ENCODE results near the gene IL19.

IL19 gene

GRCh38 chr1:206866062-206866461, 95.5 kb downstream of the IL19 start:
- no peak for DNase-seq

- DNase-seq = no peak
Measured at GRCh38 chr1:206867239-206867638, 96.7 kb downstream of the IL19 start.

GRCh38 chr1:206867716-206868115, 97.1 kb downstream of the IL19 start:
- DNase-seq = no peak

- DNase-seq = peak; percentile 28
Measured at GRCh38 chr1:206868264-206868663, 97.7 kb downstream of the IL19 start.

- DNase-seq = no peak
Measured at GRCh38 chr1:206872139-206872538, 101.6 kb downstream of the IL19 start.

- DNase-seq = no peak
Measured at GRCh38 chr1:206873603-206874188, 103.1 kb downstream of the IL19 start.

- DNase-seq = no peak
Measured at GRCh38 chr1:206875752-206876377, 105.3 kb downstream of the IL19 start.

GRCh38 chr1:206878456-206878855, 107.9 kb downstream of the IL19 start:
- peak; percentile 32 for DNase-seq

- DNase-seq = no peak
Measured at GRCh38 chr1:206880314-206880713, 109.7 kb downstream of the IL19 start.

- DNase-seq = peak; percentile 18
Measured at GRCh38 chr1:206882555-206882954, 112.0 kb downstream of the IL19 start.

- no peak for DNase-seq
Measured at GRCh38 chr1:206883160-206883559, 112.6 kb downstream of the IL19 start.

- no peak for DNase-seq
Measured at GRCh38 chr1:206883876-206884275, 113.3 kb downstream of the IL19 start.

GRCh38 chr1:206885341-206886060, 114.9 kb downstream of the IL19 start:
- DNase-seq = no peak

GRCh38 chr1:206886831-206887230, 116.3 kb downstream of the IL19 start:
- DNase-seq = no peak

- DNase-seq = no peak
Measured at GRCh38 chr1:206887701-206888100, 117.1 kb downstream of the IL19 start.

GRCh38 chr1:206890125-206891060, 119.8 kb downstream of the IL19 start:
- peak; percentile 35 for DNase-seq

GRCh38 chr1:206891412-206891811, 120.8 kb downstream of the IL19 start:
- no peak for DNase-seq
